Measurements from ENCODE around the gene LAMA1.

Gene LAMA1

GRCh38 chr18:7105943-7106342 is 11.7 kb downstream of the LAMA1 start:
- DNase-seq (ENCODE audit: low read depth in 3 of 3, low spot score in 1 of 3) = no peak

- no peak for DNase-seq (ENCODE audit: low read depth in 3 of 3, low spot score in 1 of 3)
Observed at GRCh38 chr18:7105268-7105667, 12.3 kb downstream of the LAMA1 start.

- DNase-seq (ENCODE audit: low read depth in 3 of 3, low spot score in 1 of 3) = no peak
Observed at GRCh38 chr18:7104649-7105048, 12.9 kb downstream of the LAMA1 start.

GRCh38 chr18:7102131-7102530 is 15.5 kb downstream of the LAMA1 start:
- no peak for DNase-seq (ENCODE audit: low read depth in 3 of 3, low spot score in 1 of 3)

GRCh38 chr18:7096838-7097237 is 20.8 kb downstream of the LAMA1 start:
- DNase-seq (ENCODE audit: low read depth in 3 of 3, low spot score in 1 of 3) = no peak

GRCh38 chr18:7094427-7094826 is 23.2 kb downstream of the LAMA1 start:
- no peak for DNase-seq (ENCODE audit: low read depth in 3 of 3, low spot score in 1 of 3)

- DNase-seq (ENCODE audit: low read depth in 3 of 3, low spot score in 1 of 3) = no peak
Observed at GRCh38 chr18:7090771-7091170, 26.8 kb downstream of the LAMA1 start.

- no peak for DNase-seq (ENCODE audit: low read depth in 3 of 3, low spot score in 1 of 3)
Observed at GRCh38 chr18:7089369-7089768, 28.2 kb downstream of the LAMA1 start.

- no peak for DNase-seq (ENCODE audit: low read depth in 3 of 3, low spot score in 1 of 3)
Observed at GRCh38 chr18:7084080-7085065, 33.2 kb downstream of the LAMA1 start.

GRCh38 chr18:7082671-7083070 is 34.9 kb downstream of the LAMA1 start:
- no peak for DNase-seq (ENCODE audit: low read depth in 3 of 3, low spot score in 1 of 3)

- no peak for DNase-seq (ENCODE audit: low read depth in 3 of 3, low spot score in 1 of 3)
Observed at GRCh38 chr18:7079231-7079630, 38.4 kb downstream of the LAMA1 start.

GRCh38 chr18:7072593-7072992 is 45.0 kb downstream of the LAMA1 start:
- DNase-seq (ENCODE audit: low read depth in 3 of 3, low spot score in 1 of 3) = no peak

GRCh38 chr18:7071600-7071999 is 46.0 kb downstream of the LAMA1 start:
- no peak for DNase-seq (ENCODE audit: low read depth in 3 of 3, low spot score in 1 of 3)

- DNase-seq (ENCODE audit: low read depth in 3 of 3, low spot score in 1 of 3) = no peak
Observed at GRCh38 chr18:7070466-7070865, 47.1 kb downstream of the LAMA1 start.

- DNase-seq (ENCODE audit: low read depth in 3 of 3, low spot score in 1 of 3) = no peak
Observed at GRCh38 chr18:7068871-7069590, 48.6 kb downstream of the LAMA1 start.

GRCh38 chr18:7066965-7067555 is 50.5 kb downstream of the LAMA1 start:
- DNase-seq (ENCODE audit: low read depth in 3 of 3, low spot score in 1 of 3) = no peak

- DNase-seq (ENCODE audit: low read depth in 3 of 3, low spot score in 1 of 3) = no peak
Observed at GRCh38 chr18:7065736-7066135, 51.9 kb downstream of the LAMA1 start.

- no peak for DNase-seq (ENCODE audit: low read depth in 3 of 3, low spot score in 1 of 3)
Observed at GRCh38 chr18:7064346-7064745, 53.3 kb downstream of the LAMA1 start.

- DNase-seq (ENCODE audit: low read depth in 3 of 3, low spot score in 1 of 3) = no peak
Observed at GRCh38 chr18:7062811-7063210, 54.8 kb downstream of the LAMA1 start.

GRCh38 chr18:7062236-7062635 is 55.4 kb downstream of the LAMA1 start:
- no peak for DNase-seq (ENCODE audit: low read depth in 3 of 3, low spot score in 1 of 3)

- no peak for DNase-seq (ENCODE audit: low read depth in 3 of 3, low spot score in 1 of 3)
Observed at GRCh38 chr18:7059276-7059675, 58.3 kb downstream of the LAMA1 start.

GRCh38 chr18:7056026-7056425 is 61.6 kb downstream of the LAMA1 start:
- DNase-seq (ENCODE audit: low read depth in 3 of 3, low spot score in 1 of 3) = no peak
